Measurements from ENCODE around the gene KCNAB2. TPM values are rescaled to one million over a fixed set of nuclear protein-coding genes. Genes with fewer than 3 reads are reported as not detected.

The KCNAB2 gene
- total RNA-seq, 6 experiments from 2014 or later = 4.4 to 14.8 (median 6.9) TPM

DNA sequence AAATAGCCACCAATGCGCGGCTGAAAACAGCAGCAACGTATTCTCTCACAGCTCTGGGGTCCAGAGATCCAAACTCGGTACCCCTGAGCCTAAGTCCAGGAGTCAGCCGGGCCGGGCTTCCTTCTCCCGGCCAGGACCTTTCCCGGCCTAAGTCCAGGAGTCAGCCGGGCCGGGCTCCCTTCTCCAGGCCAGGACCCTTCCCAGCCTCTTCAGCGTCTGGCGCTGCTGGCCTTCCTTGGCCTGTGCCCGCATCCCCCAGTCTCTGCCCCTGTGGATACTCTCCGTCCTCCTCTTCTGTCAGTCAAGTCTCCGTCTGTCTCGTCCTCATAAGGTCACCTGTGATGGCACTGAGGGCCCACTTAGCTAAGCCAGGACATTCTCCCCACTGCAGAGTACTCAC is 32.2 kb downstream of the KCNAB2 start:
- no peak for ATAC-seq
- H3K27ac ChIP-seq = no peak overlapping the region
- intact Hi-C loops (cut with DNase I) = no loop called here
- H3K4me3 ChIP-seq = no peak overlapping the region
- no peaks in the 10 kb centered on the region for H3K36me3 ChIP-seq
- no peaks in the 10 kb centered on the region for H3K27me3 ChIP-seq
- DNase-seq = no peak
- no peaks in the 10 kb centered on the region for H3K4me1 ChIP-seq
- no peak for TF ChIP-seq POLR2A (IDR thresholded peaks at IDR 0.05)
- TF ChIP-seq, protein P1, sequence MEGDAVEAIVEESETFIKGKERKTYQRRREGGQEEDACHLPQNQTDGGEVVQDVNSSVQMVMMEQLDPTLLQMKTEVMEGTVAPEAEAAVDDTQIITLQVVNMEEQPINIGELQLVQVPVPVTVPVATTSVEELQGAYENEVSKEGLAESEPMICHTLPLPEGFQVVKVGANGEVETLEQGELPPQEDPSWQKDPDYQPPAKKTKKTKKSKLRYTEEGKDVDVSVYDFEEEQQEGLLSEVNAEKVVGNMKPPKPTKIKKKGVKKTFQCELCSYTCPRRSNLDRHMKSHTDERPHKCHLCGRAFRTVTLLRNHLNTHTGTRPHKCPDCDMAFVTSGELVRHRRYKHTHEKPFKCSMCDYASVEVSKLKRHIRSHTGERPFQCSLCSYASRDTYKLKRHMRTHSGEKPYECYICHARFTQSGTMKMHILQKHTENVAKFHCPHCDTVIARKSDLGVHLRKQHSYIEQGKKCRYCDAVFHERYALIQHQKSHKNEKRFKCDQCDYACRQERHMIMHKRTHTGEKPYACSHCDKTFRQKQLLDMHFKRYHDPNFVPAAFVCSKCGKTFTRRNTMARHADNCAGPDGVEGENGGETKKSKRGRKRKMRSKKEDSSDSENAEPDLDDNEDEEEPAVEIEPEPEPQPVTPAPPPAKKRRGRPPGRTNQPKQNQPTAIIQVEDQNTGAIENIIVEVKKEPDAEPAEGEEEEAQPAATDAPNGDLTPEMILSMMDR (IDR thresholded peaks at IDR 0.05) = no peak
- H3K9me3 ChIP-seq = no peaks in the 10 kb centered on the region
- WGBS (ENCODE audit: insufficient coverage, low coverage, low lambda C conversion rate, missing lambda C conversion rate) = 87% methylated on average over 3 of the region's 16 CpGs

DNA sequence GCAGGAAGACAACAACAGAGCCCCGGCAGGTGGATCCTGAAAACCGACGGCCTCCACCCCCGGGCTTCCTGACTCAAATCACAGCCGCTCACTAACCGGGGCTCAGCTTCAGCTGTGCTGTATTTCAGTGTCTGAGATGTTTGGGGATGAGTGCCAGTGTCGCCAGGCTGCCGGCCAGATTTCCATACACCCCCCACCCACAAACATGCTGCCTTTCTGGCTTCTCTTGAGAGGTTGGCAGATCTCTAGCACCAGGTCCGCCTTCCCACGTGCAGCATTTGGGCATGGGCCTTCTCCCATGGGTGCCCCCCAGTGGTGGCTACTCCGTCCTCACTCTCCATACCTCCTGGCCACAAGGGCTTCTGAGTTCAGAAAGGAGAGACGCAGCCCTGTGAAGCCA is 34.8 kb downstream of the KCNAB2 start:
- intact Hi-C loops (cut with DNase I) = no loop called here
- Histone ChIP-seq H3K4me1 (no peaks in the 10 kb centered on the region), H3K27ac (no peak overlapping the region), H3K36me3 (no peaks in the 10 kb centered on the region), H3K4me3 (no peak overlapping the region), H3K9me3 (no peaks in the 10 kb centered on the region), H3K27me3 (no peaks in the 10 kb centered on the region)
- DNase-seq = no peak
- TF ChIP-seq POLR2A (IDR thresholded peaks at IDR 0.05) = no peak
- TF ChIP-seq, protein P1 (IDR thresholded peaks at IDR 0.05) = no peak
- 39% methylated on average over 3 of the region's 12 CpGs for WGBS (ENCODE audit: insufficient coverage, low coverage, low lambda C conversion rate, missing lambda C conversion rate)
- peak in 1 of 4 donors; percentile 28 for ATAC-seq

DNA sequence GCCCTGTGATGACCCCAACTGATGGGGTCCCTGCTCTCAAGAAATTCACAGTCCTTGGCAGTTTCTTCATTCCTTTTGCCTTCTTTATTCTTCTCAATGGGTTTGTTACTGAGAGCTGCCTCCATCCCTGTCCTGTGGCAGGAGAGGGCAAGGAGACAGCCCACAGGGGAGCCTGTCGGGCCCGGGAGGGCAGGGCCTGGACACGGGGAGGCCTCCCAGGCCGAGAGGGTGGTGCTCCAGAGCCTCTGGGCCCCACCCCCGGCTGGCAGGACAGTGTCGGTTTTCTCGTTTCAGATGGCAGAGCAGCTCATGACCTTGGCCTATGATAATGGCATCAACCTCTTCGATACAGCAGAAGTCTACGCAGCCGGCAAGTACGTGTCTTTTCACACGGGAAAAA is 36.2 kb downstream of the KCNAB2 start:
- 65% methylated on average over 6 of the region's 12 CpGs for WGBS (ENCODE audit: insufficient coverage, low coverage, low lambda C conversion rate, missing lambda C conversion rate)
- no peak for TF ChIP-seq POLR2A (IDR thresholded peaks at IDR 0.05)
- TF ChIP-seq, protein P1 (IDR thresholded peaks at IDR 0.05) = no peak
- no peak overlapping the region for H3K27ac ChIP-seq
- H3K4me1 ChIP-seq = no peaks in the 10 kb centered on the region
- H3K36me3 ChIP-seq = no peaks in the 10 kb centered on the region
- DNase-seq (no peak), ATAC-seq (no peak)
- H3K9me3 ChIP-seq = no peaks in the 10 kb centered on the region
- no peaks in the 10 kb centered on the region for H3K27me3 ChIP-seq
- intact Hi-C loops (cut with DNase I) = no loop called here
- no peak overlapping the region for H3K4me3 ChIP-seq

DNA sequence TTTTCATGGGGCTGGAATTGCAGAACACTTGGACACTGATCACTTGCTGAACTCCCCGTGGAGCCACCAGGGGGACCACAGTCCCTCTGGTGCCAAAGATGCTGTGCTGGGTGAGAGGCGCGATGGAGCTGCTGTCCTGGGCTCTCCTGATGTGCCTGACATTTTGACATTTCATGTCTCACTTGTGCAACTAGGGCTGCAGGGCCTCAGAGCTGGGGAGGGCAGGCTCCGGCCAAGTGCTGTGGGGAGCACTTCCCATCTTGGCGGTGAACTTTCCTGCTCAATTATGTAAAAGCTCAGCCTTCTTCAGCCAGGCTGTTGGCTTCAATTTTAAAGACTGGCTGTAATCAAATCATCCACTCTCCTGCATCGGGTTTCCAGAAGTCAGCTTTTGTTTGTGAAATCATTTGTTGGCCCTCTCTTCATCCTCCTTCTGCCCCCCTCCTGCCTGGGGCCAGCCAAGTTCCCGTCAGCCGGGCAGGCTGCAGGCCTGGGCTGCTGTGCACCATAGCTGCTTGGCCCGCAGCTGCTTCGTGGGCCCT is 36.8 kb downstream of the KCNAB2 start:
- DNase-seq (no peak), ATAC-seq (no peak)
- TF ChIP-seq, protein P1 (IDR thresholded peaks at IDR 0.05) = peak in 1 of 4 donors; percentile 12
- no peak for TF ChIP-seq POLR2A (IDR thresholded peaks at IDR 0.05)
- 42% methylated on average over 2 of the region's 10 CpGs for WGBS (ENCODE audit: insufficient coverage, low coverage, low lambda C conversion rate, missing lambda C conversion rate)
- Histone ChIP-seq H3K4me3 (no peak overlapping the region), H3K4me1 (no peaks in the 10 kb centered on the region), H3K9me3 (no peaks in the 10 kb centered on the region), H3K36me3 (no peaks in the 10 kb centered on the region), H3K27ac (no peak overlapping the region), H3K27me3 (no peaks in the 10 kb centered on the region)
- intact Hi-C loops (cut with DNase I) = no loop called here

DNA sequence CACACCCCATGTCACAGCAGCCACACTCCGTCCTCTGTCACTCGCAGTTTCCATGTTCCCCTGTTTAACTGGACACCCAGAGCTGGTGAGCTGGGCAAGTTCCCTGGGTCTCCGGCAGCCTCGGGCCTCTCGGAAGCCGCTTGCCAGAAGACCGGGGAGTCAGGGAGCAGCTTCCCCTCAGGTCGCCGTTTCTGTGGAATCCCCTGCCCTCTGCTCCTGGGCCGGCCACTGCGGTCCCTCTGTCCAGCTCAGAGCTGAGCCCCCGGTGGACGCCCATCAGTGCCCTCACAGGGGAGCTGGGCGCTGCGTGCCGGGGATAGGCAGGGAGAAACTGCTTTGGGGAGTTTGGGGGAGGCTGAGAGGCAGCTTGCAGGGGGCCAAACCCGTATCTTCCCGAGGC is 37.7 kb downstream of the KCNAB2 start:
- 79% methylated on average over 10 of the region's 18 CpGs for WGBS (ENCODE audit: insufficient coverage, low coverage, low lambda C conversion rate, missing lambda C conversion rate)
- ATAC-seq = no peak
- Histone ChIP-seq H3K4me1 (no peaks in the 10 kb centered on the region), H3K4me3 (no peak overlapping the region), H3K36me3 (no peaks in the 10 kb centered on the region), H3K27me3 (no peaks in the 10 kb centered on the region), H3K9me3 (no peaks in the 10 kb centered on the region), H3K27ac (no peak overlapping the region)
- no peak for DNase-seq
- TF ChIP-seq, protein P1 (IDR thresholded peaks at IDR 0.05) = no peak
- no peak for TF ChIP-seq POLR2A (IDR thresholded peaks at IDR 0.05)
- intact Hi-C loops (cut with DNase I) = no loop called here

Measured in right lobe of liver (tissue), 6 donors.